HG02870 (cell line): ENCODE measurements around the gene KCNB1.

Experiments
- ATAC-seq: cut with Tn5 transposase; IDR thresholded peaks from one replicate; pipeline ENCODE4 v1.9.1; 2021; ENCODE audit warnings: mild to moderate bottlenecking, moderate library complexity; ENCODE audit not compliant: unreplicated experiment

Gene KCNB1

GRCh38 chr20:49445176-49445575, 37.3 kb downstream of the KCNB1 start:
- no peak for ATAC-seq

GRCh38 chr20:49444553-49444990, 37.9 kb downstream of the KCNB1 start:
- ATAC-seq: no peak

GRCh38 chr20:49437057-49437456, 45.4 kb downstream of the KCNB1 start:
- ATAC-seq: no peak

DNA sequence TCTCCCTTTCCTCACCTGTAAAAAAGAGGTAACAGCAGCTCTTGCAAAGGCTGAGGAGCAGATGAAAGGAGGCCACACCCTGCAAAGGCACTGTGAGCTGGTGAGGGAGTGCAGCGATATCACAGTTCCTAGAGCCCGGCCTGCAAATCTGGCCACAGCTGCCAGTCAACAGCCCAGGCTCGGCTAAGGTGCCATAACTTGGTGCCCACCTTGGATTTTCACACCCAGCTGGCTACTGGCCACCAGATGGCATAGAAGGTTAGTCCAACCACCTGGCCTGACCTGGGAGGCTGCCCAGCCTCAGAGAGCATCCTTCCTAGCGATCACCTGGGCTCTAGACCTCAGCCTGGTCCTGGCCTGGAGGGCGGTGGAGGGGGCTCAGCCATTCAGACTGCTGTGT, 46.8 kb downstream of the KCNB1 start:
- no peak for ATAC-seq

DNA sequence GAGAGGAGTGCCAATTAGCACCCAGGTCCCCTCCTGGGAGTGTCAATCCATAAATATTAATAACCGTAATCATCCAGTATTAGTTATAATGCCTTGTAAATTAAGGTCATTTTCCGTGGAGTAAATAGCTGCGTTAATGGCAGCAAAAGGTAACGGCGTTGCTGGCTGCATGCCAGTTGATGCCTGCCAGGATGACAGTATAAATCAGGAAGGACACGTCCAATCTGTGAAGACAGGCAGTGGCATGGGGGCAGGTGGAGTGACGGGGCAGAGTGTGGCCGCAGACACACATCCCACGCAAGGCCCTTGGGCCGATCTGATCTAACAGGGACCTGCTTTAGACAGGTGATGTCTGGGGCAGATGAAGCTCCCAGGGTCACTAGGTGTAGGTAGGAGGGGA, 49.1 kb downstream of the KCNB1 start:
- no peak for ATAC-seq

DNA sequence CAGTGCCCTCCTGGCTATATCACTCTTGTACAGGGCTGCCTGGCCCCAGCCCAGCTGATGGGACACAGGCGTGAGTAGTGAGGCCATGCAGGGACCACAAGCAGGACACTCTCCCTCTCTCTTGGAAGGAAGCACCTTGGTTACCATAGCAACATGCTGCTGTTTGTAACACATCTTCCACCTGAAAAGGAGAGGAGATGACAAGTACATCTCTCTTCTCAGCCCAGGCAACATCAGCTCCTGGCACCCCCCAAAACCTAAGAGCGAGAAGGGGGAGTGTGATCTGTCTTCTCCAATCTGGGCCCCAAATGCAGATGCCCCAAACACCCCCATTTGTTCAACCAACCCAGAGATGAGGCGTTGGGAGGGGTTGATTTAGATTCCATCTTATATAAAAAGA, 49.9 kb downstream of the KCNB1 start:
- no peak for ATAC-seq

- no peak for ATAC-seq
Measured at GRCh38 chr20:49431329-49431728, 51.1 kb downstream of the KCNB1 start.

DNA sequence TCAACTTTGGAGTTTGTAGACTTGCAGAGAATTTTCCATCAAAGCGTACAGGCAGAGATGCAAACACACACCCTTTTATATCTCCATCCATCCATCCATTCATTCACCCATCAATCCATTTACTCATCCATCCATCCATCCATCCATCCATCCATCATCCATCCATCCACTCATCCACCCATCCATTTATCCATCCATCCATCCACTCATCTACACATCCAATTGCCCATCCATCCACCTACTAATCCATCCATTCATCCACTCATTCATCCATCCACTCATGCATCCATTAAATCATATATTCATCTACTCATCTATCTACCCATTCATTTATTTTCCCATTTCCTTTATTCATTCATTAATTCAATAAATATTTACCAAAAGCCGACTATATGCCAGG, 52.1 kb downstream of the KCNB1 start:
- ATAC-seq: no peak

- ATAC-seq: no peak
Measured at GRCh38 chr20:49427751-49428518, 54.5 kb downstream of the KCNB1 start.

DNA sequence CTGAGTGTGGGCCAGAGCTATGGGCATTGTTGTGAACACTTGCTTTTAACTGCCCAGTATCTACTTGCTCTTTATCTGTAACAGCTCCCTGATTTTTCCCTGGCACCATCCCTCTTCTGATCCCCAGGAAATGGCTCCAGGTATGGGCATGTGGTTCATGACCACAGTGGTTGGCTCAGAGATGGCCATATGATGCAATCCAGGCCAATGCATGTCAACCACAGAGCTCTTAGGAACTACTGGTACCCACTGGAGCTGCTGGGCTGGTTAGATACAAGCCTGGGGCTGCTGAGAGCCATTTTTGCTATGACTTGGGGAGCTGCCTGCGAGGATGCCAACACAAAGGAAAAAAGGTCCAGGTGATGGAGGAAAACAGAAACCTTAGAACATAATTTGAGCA, 55.6 kb downstream of the KCNB1 start:
- ATAC-seq: no peak

DNA sequence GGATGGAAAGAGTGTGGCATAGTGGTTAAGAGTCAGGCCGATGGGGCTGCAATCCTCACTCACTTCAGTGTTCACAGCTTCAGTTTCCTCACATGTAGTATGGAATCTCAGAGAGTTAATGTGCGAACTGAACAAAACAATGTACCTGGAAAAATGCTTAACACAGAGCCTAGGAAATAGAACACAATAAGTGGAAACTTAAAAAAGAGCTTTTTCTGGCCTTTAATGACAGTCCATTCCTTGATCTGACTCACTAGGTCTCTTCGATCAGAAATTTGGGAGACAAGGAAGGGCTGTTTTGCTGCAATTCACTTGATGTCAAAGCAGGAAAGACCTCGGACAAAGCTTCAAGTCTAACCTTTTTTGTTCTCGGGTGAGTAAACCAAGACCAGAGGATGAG, 56.1 kb downstream of the KCNB1 start:
- ATAC-seq: no peak

GRCh38 chr20:49424536-49424935, 57.9 kb downstream of the KCNB1 start:
- ATAC-seq: no peak

DNA sequence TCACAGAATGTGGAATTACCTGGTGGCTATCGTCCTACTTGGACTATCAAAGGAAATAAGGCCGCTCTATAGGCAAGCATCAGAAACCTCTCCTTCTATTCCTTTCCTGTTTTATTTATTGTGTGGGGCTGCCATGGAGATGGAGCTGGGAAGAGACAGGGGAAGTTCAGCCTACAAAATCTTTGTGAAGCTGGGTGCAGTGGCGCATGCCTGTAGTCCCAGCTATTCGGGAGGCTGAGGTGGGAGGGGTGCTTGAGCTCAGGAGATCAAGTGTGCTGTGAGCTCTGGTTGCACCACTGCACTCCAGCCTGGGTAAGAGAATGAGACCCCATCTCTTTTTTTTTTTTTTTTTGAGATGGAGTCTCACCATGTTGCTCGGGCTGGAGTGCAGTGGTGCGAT, 60.3 kb downstream of the KCNB1 start:
- ATAC-seq: no peak

DNA sequence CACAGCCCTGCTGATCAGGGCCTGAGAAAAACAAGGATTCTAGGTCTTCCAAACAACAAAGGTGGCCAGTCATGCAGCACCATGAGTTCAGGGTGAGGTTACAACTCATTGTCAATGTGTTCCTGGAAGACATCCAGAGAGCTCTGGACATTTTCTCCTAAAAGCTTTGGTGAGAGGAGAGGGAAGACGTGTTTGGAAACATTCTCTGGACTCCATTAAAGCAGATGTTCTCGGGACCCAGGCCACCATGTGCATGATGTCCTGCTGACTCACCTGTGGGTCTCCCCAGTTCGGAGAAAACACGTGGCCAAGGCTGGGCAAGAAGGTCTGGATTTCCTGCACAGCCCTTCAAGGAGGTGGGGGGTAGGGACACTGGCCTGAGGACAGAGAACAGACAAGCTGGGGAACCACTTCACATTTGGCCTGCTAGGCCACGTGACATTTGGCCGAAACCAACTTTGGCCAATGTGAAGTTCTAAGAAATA, 61.6 kb downstream of the KCNB1 start:
- no peak for ATAC-seq

DNA sequence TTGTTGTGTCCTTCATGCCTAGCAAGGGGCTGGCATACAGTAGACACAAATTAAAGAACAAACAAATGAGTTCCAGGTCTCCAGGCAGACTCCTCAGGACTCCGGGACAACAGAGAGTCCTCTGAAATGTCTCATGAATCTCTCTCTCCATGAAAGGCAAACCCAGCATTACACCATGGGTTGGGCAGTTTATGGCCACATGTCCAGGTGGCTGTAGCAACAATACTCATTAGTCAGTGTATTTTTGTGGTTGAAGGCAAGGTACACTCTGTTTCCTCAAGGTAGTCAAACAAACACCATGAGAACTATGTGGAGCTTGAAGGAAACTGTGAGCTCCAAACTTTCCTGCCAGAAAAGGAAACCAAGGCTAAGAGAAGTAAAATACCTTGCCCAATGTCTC, 62.2 kb downstream of the KCNB1 start:
- ATAC-seq: no peak

DNA sequence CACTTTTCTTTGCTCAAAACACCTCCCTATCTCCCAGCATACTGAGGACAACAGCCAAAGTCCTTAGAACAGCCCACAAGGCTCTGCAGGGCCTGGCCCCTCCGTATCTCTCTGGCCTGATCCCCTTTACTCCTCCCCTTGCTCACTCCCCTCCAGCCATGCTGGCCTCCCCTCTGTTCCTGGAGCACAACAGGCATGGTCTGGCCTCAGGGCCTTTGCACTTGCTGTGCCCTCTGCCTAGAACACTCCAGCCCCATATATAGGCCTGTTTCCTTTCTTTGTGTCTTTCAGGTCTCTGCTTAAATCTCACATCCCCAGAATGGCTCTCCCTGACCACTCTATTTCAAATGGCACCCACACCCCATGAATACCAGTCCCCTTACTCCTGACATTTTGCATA, 62.7 kb downstream of the KCNB1 start:
- ATAC-seq: no peak

DNA sequence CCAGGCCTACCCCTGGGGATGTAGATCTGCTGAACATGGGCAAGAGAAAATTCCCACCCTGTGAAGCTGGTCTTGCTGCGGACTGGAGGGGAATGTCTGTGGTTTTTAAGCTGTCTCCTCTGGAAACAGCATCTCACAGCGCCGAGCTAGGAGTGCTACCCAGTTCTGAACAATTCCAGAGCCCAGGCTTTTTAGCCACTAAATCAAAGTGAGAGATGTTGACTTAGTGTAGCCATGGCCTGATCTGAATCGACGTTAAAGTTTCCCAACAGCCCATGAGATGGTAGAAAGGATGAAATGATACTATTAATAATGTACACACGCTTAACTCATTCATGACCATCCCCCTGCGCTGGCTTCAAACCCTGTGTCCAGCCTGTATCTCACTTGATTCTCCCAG, 63.7 kb downstream of the KCNB1 start:
- ATAC-seq: no peak

- no peak for ATAC-seq
Measured at GRCh38 chr20:49417843-49418555, 64.5 kb downstream of the KCNB1 start.

- ATAC-seq: no peak
Measured at GRCh38 chr20:49415668-49416044, 66.8 kb downstream of the KCNB1 start.

DNA sequence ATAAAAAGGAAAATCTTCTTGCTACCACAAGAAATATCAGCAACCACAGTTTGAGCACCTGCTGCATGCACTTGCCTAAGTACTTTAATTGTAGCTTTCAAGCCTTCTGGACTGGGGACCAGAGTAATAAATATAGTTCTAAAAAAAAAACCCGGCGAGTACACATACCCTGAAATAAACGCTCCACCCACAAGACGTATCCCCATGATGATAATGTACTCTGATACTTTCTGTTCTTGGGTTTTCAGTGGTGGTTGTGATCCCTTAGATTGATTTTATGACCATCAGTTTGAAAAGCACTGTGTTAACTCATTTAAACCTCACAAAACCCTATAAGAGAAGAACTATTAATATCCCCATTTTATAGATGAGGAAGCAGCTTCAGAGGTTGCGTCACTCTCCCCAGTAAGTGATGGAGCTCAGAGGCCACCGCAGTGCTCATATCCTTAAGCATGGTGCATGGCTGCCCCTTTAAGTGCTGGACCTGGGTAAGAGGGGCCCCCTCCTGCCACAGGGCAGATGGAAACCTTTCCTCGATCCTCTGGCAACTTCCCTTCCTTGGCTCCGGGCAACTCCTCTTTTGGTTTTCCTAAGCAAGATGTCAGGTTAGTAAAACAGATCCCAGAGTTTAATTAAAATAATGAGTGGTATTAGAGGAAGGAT, 67.3 kb downstream of the KCNB1 start:
- ATAC-seq: no peak

DNA sequence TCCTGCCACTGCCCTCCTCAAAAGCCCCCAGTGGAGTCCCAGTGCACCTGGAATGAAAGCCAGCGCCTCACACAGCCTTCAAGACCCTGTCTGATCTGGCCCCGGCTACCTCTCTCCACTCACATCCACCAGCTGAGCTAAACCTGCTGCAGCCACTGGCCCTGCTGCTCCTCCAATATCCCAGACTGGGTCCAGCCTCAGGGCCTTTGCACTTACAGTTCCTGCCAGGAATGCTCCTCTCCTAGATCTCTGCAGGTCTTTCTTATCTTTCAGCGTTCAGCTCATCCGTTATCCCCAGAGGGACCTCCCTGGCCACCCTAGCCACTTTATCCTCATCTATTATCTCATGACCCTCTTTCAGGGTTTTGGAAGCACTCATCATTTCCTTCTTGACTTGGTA, 68.8 kb downstream of the KCNB1 start:
- no peak for ATAC-seq

DNA sequence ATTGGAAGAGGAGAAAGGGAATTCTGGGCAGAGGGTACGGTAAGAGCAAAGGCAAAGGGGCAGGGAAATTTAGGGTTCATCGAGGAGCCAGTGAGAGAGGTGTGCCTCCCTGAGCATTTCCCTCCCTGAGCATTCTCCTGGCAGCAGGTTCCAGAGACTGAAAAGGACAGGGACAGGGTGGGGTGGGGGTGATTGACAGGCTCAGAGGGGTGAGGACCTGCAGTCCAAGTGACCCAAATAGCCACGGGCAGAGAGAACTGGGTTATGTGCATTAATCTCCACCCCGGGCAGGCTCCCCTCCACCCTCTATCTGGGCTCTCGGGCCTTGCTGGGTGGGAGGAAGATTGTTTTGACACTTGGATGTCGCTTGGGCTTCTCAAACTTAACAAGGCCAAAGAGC, 69.5 kb downstream of the KCNB1 start:
- no peak for ATAC-seq
